ENCODE data around the gene SLA2. TPM values are rescaled to one million over a fixed set of nuclear protein-coding genes. Genes with fewer than 3 reads are reported as not detected.

The SLA2 gene
- polyA plus RNA-seq, 1 donor from 2014 or later = 0.33 TPM

GRCh38 chr20:36623444-36623843, 22.6 kb downstream of the SLA2 start:
- H3K36me3 ChIP-seq (ENCODE audit: insufficient read depth, low read length) = no peaks in the 10 kb centered on the region
- no peaks in the 10 kb centered on the region for H3F3A ChIP-seq (ENCODE audit: insufficient read depth, low read length, poor library complexity, severe bottlenecking)
- H3K27ac ChIP-seq (ENCODE audit: low read length) = no peak overlapping the region
- no peaks in the 10 kb centered on the region for H3K9me3 ChIP-seq (ENCODE audit: low read length)
- no peaks in the 10 kb centered on the region for H3K27me3 ChIP-seq (ENCODE audit: insufficient read depth, low read depth, low read length)
- TF ChIP-seq CTCF (IDR thresholded peaks at IDR 0.05; ENCODE audit: poor library complexity, severe bottlenecking) = no peak
- TF ChIP-seq EZH2 (IDR thresholded peaks at IDR 0.05; ENCODE audit: borderline replicate concordance, insufficient read depth, low read length, poor library complexity, severe bottlenecking) = no peak
- H3K79me2 ChIP-seq (replicated peaks; ENCODE audit: insufficient read depth, low read length) = no peaks in the 10 kb centered on the region
- H4K20me1 ChIP-seq (ENCODE audit: insufficient read depth) = no peaks in the 10 kb centered on the region
- no peak overlapping the region for H3K9ac ChIP-seq (ENCODE audit: low read length)
- H2AFZ ChIP-seq (ENCODE audit: low read depth, low read length) = no peak overlapping the region
- no peak overlapping the region for H3K4me2 ChIP-seq (ENCODE audit: low read length)
- no peak overlapping the region for H3K4me3 ChIP-seq (ENCODE audit: low read length)
- H3K9me2 ChIP-seq (ENCODE audit: insufficient read depth, low read length) = no peaks in the 10 kb centered on the region

- no peaks in the 10 kb centered on the region for H3K79me2 ChIP-seq (replicated peaks; ENCODE audit: insufficient read depth, low read length)
- TF ChIP-seq EZH2 (IDR thresholded peaks at IDR 0.05; ENCODE audit: borderline replicate concordance, insufficient read depth, low read length, poor library complexity, severe bottlenecking) (no peak), REST (IDR thresholded peaks at IDR 0.05; ENCODE audit: borderline replicate concordance) (no peak), RAD21 (conservative IDR thresholded peaks at IDR 0.05) (no peak), POLR2AphosphoS5 (IDR thresholded peaks at IDR 0.05) (no peak), MXI1 (conservative IDR thresholded peaks at IDR 0.05; ENCODE audit: poor library complexity, severe bottlenecking) (no peak), EP300 (conservative IDR thresholded peaks at IDR 0.05; ENCODE audit: poor library complexity, severe bottlenecking) (no peak), CTCF (IDR thresholded peaks at IDR 0.05; ENCODE audit: poor library complexity, severe bottlenecking) (no peak), SMC3 (conservative IDR thresholded peaks at IDR 0.05; ENCODE audit: poor library complexity) (no peak), TAF1 (IDR thresholded peaks at IDR 0.05; ENCODE audit: low read depth) (no peak)
- H2AFZ ChIP-seq (ENCODE audit: low read depth, low read length) = no peak overlapping the region
Observed at GRCh38 chr20:36620917-36621316, 25.1 kb downstream of the SLA2 start.

More at GRCh38 chr20:36620917-36621316, 25.1 kb downstream of the SLA2 start:
- no peak overlapping the region for H3K4me3 ChIP-seq (ENCODE audit: low read length)
- H3K4me2 ChIP-seq (ENCODE audit: low read length) = no peak overlapping the region
- H3K27me3 ChIP-seq (ENCODE audit: insufficient read depth, low read depth, low read length) = no peaks in the 10 kb centered on the region
- H3F3A ChIP-seq (ENCODE audit: insufficient read depth, low read length, poor library complexity, severe bottlenecking) = no peaks in the 10 kb centered on the region
- no peak overlapping the region for H3K9ac ChIP-seq (ENCODE audit: low read length)
- no peak overlapping the region for H3K27ac ChIP-seq (ENCODE audit: low read length)
- no peaks in the 10 kb centered on the region for H4K20me1 ChIP-seq (ENCODE audit: insufficient read depth)
- no peaks in the 10 kb centered on the region for H3K9me3 ChIP-seq (ENCODE audit: low read length)
- H3K9me2 ChIP-seq (ENCODE audit: insufficient read depth, low read length) = no peaks in the 10 kb centered on the region
- H3K36me3 ChIP-seq (ENCODE audit: insufficient read depth, low read length) = no peaks in the 10 kb centered on the region

All from neural cell (in vitro differentiated cells).